ENCODE measurements around the gene PTPN4. TPM values are rescaled to one million over a fixed set of nuclear protein-coding genes. Genes with fewer than 3 reads are reported as not detected.

The PTPN4 gene
- total RNA-seq, 1 donor from 2014 or later: 32.9 TPM

GRCh38 chr2:119853777-119854399 lies 94.2 kb downstream of the PTPN4 start:
- DNase-seq (ENCODE audit: low spot score): no peak

GRCh38 chr2:119856469-119856901 lies 96.8 kb downstream of the PTPN4 start:
- DNase-seq (ENCODE audit: low spot score): no peak

DNA sequence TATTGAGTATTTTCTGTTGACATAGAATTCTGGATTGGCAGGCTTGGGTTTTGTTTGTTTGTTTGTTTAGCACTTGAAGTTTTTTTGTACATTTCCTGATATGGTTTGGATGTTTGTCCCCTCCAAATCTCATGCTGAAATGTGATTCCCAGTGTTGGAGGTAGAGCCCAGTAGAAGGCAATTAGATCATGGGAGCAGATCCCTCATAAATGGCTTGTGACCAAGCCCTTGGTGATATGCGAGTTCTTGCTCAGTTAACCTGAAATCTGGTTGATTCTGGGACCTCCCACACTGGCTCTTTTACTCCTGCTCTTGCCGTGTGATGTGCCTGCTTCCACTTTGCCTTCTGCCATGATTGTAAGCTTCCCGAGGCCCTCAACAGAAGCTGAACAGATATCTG lies 98.0 kb downstream of the PTPN4 start:
- no peak for DNase-seq (ENCODE audit: low spot score)

DNA sequence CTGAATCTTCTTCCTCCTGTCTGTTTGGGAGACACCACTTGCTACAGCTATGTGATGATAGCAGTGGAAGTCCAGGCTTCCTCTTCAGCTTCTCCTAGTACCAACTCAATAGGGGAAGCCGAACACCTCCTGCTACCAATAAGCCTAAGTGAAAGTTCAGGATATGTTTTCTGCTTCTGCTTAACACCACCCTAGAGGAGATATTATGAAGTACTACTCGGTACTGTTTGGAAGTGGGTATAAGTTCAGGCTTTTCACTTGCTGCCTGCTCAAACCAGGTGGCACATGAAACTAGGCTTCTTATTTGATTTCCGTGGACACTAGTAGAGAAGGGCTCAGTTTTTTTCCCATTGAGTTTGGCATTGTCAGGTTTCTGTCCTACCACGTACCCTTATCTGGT lies 99.8 kb downstream of the PTPN4 start:
- DNase-seq (ENCODE audit: low spot score): no peak

DNA sequence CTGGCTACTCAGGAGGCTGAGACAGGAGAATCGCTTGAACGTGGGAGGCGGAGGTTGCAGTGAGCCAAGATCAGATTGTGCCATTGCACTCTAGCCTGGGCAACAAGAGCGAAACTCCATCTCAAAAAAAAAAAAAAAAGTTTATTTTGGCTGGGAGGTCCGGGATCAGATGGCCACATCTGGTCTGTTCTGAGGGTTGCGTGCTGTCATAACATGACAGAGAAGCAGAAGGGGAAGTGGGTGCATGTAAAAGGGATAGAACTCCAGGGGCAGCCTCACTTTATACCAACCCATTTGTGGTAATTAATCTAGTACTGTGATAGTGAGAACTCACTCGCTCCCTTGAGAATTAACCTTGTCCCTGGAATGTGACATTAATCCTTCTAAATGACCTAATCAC lies 101.2 kb downstream of the PTPN4 start:
- DNase-seq (ENCODE audit: low spot score): no peak

GRCh38 chr2:119862127-119862889 lies 102.6 kb downstream of the PTPN4 start:
- DNase-seq (ENCODE audit: low spot score): no peak

GRCh38 chr2:119864318-119864717 lies 104.6 kb downstream of the PTPN4 start:
- DNase-seq (ENCODE audit: low spot score): no peak

- no peak for DNase-seq (ENCODE audit: low spot score)
These were observed 112.0 kb downstream of the PTPN4 start for GRCh38 chr2:119871725-119872124.

DNA sequence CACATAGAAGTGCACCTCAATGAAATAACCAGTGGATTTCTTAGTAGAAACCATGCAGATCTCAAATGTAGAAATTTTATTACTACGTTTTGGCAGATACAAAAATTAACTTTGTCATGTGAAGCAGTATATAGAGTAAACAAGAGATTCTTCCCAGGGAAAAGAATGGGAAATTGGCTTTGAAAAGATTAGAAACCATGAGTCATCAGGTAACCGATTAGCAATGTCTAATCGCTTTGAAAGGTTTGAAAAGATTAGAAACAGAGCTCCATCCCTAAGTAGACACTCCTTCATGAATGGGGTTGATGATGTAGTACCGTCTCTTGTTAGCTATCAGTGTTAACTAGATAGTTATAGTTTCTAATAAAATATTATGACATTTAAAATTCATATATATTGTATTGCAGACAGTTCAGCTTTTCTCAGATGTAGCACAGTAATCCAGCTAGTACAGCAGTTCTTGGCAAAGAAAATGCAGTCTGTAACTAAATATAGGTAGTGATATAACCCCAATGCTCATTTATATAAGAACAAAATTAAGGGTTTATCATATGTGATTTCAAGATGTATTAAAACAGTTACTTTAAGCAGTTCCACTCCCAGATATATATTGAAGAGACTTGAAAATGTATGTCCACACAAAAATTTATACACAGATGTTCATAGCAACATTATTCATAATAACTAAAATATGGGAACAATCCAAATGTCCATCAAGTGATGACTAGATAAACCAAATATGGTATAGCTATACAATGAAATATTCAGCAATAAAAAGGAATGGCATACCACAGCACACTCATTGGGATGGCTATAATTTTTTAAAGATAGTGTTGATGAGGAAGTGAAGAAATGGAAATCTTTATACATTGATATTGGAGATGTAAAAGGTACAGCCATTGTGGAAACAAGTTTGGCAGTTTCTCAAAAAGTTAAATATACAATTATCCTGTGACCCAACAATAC lies 113.9 kb downstream of the PTPN4 start:
- DNase-seq (ENCODE audit: low spot score): no peak

DNA sequence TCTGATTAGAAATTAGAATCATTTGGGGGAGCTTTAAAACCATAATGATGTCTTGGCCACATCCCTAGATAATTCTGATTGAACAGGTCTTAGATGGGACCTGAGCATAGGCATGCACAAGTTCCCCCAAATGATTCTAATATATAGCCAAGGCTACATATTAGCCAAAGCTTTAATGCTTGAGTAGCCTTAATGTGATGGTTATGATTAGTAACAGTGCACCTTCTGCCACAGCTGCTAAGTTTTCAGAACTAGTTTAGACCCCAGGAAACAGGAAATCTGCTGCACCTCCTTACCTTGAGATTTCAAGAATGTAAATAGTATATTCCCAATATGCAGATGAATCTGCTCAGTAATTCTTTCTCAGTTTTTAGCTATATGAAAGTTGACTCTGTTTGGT lies 119.8 kb downstream of the PTPN4 start:
- DNase-seq (ENCODE audit: low spot score): no peak

DNA sequence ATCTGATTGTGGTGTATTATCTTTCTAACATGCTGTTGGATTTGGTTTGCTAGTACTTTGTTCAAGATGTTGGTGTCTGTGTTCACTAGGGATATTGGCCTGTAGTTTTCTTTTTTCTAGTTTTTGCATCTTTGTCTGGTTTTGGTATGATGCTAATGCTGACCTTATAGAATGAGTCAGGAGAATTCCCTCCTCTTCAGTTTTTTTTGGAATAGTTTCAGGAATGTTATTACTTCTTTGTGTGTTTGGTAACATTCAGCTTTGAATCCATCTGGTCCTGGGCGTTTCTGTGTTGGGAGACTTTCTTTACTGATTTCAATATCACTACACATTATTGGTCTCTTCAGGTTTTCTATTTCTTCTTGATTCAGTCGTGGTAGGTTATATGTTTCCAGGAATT lies 129.0 kb downstream of the PTPN4 start:
- no peak for DNase-seq (ENCODE audit: low spot score)

GRCh38 chr2:119897736-119898395 lies 138.1 kb downstream of the PTPN4 start:
- no peak for DNase-seq (ENCODE audit: low spot score)

DNA sequence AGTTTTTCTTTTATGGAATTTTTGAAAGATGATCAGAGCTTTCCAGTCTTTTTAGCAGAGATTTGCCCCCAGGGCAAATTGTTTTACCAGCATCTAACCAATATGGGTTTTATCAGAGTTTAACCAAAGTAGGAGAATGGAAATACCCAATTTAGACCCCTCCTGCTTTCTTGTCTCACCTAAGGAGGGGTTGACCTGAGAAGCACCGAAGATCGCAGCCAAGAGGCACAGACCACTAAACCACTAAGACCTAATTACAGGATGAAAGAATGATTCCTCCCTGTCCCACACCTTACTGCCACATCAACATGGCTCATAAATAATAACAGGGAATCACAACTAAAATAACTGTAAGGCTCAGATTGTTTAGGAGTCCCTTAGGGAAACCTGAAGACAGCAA lies 141.3 kb downstream of the PTPN4 start:
- no peak for DNase-seq (ENCODE audit: low spot score)

DNA sequence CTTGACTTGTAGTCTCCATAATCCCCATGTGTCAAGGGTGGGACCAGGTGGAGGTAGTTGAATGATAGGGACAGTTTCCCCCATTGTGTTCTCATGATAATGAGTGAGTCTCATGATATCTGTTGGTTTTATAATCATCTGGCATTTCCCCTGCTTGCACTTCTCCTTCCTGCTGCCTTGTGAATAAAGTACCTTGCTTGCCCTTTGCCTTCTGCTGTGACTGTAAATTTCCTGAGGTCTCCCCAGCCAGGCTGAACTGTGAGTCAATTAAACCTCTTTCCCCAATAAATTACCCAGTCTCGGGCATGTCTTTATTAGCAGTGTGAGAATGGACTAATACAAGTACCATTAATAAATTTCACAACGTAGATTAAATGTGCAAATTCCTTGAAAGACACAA lies 150.8 kb downstream of the PTPN4 start:
- DNase-seq (ENCODE audit: low spot score): no peak

GRCh38 chr2:119914266-119914665 lies 154.5 kb downstream of the PTPN4 start:
- DNase-seq (ENCODE audit: low spot score): no peak

DNA sequence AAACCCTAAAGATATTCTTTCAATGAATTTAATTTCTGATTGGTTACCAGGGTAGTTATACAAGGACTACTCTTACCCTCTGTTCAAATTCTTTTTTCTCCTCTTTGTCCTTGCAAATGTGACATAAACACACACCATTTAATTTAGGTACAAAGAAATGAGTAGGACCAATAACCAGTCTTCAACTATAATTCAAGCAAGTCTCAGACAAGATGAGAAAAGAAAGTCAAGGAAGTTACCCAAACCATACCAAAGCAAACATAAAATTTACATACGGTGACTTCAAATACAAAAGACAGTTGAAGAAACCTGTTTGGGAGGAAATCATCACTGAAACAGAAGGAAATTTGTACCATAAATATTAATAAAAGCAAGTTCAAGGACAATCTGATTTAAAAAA lies 162.1 kb downstream of the PTPN4 start:
- DNase-seq (ENCODE audit: low spot score): no peak

GRCh38 chr2:119922699-119923098 lies 163.0 kb downstream of the PTPN4 start:
- no peak for DNase-seq (ENCODE audit: low spot score)

DNA sequence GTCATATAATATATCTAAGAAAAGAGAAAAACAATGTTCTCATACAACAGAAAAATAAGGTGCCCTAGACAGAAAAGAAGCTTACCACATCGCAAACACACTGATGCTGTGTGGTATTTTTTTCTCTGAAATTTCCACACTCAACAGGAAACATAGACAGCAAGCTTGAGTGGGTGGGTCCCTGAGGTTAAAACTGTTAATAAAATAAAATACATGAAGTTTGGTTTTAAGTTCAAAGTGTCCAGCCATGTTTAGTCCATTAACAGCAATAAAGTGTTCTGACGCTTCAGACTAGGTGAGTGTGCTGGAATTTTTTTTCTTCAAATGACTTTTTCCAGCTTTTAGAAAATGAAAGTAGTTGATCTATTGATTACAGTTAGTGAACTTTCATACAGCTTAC lies 169.8 kb downstream of the PTPN4 start:
- DNase-seq (ENCODE audit: low spot score): no peak

DNA sequence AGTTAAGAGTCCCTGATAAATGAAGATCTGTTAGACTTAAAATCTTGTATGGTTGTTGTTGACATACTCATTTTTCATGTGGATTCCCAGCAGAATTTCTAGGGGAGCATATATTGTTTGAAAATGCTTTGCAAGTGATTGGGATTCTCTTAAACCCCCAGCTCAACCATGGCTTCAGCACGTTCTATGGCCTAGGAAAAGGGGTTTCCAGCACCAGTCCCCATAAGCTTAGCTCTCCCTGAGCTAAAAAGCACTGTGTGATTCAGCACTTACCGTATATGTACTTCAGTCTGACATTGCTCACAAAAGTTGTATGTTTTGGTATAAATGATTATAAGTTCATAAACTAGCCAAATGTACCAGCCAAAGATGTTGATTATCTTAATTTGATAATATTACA lies 173.1 kb downstream of the PTPN4 start:
- DNase-seq (ENCODE audit: low spot score): no peak

DNA sequence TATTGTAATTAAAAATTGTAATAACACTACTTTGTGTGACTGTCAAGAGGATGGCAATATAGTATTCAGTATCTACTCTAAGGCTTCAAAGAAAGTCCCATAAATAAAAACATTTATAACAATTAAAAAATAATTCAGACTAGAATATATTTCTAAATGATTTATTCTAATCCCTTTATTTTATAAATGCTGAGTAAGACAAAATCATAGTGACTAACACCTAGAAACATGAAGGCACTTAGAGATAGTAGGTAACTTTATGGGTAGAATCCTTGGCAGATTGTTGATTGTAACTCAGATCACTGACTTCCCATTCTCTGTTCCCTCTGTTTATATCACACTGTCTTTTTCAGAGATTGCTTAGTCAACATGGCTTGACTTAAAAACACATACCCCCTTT lies 174.6 kb downstream of the PTPN4 start:
- no peak for DNase-seq (ENCODE audit: low spot score)

DNA sequence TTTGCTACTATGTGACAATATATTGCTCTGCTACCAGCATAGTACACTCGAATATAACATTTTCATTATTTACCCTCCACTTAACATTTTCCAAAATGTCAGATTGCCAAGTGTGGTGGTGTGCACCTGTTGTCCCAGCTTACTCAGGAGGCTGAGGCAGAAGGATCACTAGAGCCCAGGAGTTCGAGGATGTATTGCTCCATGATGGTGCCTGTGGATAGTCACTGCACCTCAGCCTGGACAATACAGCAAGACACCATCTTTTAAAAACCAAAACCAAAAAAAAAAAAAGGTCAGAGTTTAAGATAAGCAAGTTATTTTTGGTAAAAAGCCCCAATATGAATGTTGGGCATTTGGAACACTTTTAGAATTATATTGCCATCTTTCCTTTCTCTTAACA lies 178.0 kb downstream of the PTPN4 start:
- no peak for DNase-seq (ENCODE audit: low spot score)

DNA sequence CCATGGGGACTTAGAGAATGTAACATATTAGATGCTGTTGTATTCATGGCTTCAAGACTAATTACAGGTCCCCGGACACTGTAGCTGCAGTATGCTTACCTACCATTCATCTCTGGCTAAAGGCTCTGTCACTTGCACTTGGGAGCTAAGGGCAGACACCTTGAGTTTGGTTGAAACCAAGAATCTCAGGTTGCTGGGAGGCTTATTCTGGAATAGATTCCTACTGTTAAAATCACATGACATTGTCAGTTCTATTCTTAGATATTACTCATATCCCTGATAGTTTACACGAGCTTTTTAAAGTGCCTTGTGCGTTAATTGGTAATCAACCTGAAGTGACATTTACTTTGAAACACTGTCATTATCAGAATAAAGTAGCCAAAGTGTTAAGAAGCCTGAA lies 180.2 kb downstream of the PTPN4 start:
- DNase-seq (ENCODE audit: low spot score): no peak
